ENCODE results near the gene NEDD9.

NEDD9 gene

DNA sequence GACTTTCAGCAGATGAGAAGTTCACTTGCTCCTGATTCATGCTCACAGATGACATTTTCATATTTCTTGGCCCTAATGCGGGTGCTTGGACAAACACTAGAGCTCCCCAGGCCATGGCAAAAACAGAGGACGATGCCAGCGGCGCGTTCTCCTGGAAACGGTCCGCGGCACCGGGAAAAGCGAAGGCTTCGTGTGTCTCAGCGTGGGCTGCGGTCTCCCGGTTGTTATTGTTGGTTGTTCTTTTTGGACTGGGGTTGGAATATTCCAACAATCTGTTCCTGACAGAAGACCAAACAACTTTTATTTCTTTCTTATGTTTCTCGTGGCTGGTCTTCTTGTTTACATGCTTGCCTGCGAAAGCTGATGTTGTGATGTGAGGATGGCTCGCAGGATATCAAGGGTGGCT, 46.8 kb upstream of the NEDD9 start:
- Histone ChIP-seq H3K9me3 (ENCODE audit: insufficient read depth, low read length) (no peaks in the 10 kb centered on the region), H3K36me3 (ENCODE audit: low read length) (no peaks in the 10 kb centered on the region), H3K9ac (ENCODE audit: low read length) (no peak overlapping the region), H3K27ac (ENCODE audit: low read depth, low read length) (no peak overlapping the region), H3F3A (ENCODE audit: insufficient read depth) (no peaks in the 10 kb centered on the region), H3K4me3 (ENCODE audit: insufficient read depth, low read length, poor library complexity, severe bottlenecking) (no peak overlapping the region), H4K20me1 (ENCODE audit: low read depth, low read length) (no peaks in the 10 kb centered on the region), H2AFZ (ENCODE audit: low read depth, low read length, severe bottlenecking) (no peak overlapping the region), H3K4me2 (ENCODE audit: low read depth, low read length, poor library complexity, severe bottlenecking) (no peak overlapping the region), H3K27me3 (ENCODE audit: low read length) (no peaks in the 10 kb centered on the region), H3K9me2 (replicated peaks; ENCODE audit: insufficient read depth, low read length) (no peaks in the 10 kb centered on the region), H3K79me2 (ENCODE audit: insufficient read depth, low read length) (no peaks in the 10 kb centered on the region)
- no peak for TF ChIP-seq EZH2phosphoT487 (conservative IDR thresholded peaks at IDR 0.05; ENCODE audit: low read length)
- TF ChIP-seq, protein P1, sequence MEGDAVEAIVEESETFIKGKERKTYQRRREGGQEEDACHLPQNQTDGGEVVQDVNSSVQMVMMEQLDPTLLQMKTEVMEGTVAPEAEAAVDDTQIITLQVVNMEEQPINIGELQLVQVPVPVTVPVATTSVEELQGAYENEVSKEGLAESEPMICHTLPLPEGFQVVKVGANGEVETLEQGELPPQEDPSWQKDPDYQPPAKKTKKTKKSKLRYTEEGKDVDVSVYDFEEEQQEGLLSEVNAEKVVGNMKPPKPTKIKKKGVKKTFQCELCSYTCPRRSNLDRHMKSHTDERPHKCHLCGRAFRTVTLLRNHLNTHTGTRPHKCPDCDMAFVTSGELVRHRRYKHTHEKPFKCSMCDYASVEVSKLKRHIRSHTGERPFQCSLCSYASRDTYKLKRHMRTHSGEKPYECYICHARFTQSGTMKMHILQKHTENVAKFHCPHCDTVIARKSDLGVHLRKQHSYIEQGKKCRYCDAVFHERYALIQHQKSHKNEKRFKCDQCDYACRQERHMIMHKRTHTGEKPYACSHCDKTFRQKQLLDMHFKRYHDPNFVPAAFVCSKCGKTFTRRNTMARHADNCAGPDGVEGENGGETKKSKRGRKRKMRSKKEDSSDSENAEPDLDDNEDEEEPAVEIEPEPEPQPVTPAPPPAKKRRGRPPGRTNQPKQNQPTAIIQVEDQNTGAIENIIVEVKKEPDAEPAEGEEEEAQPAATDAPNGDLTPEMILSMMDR (IDR thresholded peaks at IDR 0.05; ENCODE audit: insufficient read depth, low read length, poor library complexity, severe bottlenecking) = no peak

DNA sequence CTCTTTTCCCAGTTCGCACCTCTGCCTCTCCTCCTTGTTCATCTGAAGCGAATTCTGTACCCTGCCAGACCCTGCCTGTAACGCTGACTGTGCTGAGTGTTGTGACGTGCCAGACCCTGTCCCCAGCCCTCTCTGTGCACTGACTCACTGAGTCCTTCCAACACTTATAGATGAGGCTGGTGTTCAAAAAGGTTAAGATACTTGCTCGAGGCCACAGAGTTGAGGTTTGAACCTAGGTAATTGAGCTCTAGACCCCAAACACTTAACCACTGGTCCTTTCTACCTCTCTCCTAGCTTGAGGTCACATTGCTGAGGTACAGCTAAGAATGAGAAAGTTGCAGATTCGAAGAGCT, 45.7 kb upstream of the NEDD9 start:
- Histone ChIP-seq H3K9me3 (ENCODE audit: insufficient read depth, low read length) (no peaks in the 10 kb centered on the region), H3K79me2 (ENCODE audit: insufficient read depth, low read length) (no peaks in the 10 kb centered on the region), H3K9ac (ENCODE audit: low read length) (no peak overlapping the region), H3K9me2 (replicated peaks; ENCODE audit: insufficient read depth, low read length) (no peaks in the 10 kb centered on the region), H2AFZ (ENCODE audit: low read depth, low read length, severe bottlenecking) (no peak overlapping the region), H3K27me3 (ENCODE audit: low read length) (no peaks in the 10 kb centered on the region), H3K4me2 (ENCODE audit: low read depth, low read length, poor library complexity, severe bottlenecking) (no peak overlapping the region), H3K4me3 (ENCODE audit: insufficient read depth, low read length, poor library complexity, severe bottlenecking) (no peak overlapping the region), H3F3A (ENCODE audit: insufficient read depth) (no peaks in the 10 kb centered on the region), H3K27ac (ENCODE audit: low read depth, low read length) (no peak overlapping the region), H3K36me3 (ENCODE audit: low read length) (no peaks in the 10 kb centered on the region), H4K20me1 (ENCODE audit: low read depth, low read length) (no peaks in the 10 kb centered on the region)
- TF ChIP-seq EZH2phosphoT487 (conservative IDR thresholded peaks at IDR 0.05; ENCODE audit: low read length) = no peak
- TF ChIP-seq, protein P1 (IDR thresholded peaks at IDR 0.05; ENCODE audit: insufficient read depth, low read length, poor library complexity, severe bottlenecking) = no peak

DNA sequence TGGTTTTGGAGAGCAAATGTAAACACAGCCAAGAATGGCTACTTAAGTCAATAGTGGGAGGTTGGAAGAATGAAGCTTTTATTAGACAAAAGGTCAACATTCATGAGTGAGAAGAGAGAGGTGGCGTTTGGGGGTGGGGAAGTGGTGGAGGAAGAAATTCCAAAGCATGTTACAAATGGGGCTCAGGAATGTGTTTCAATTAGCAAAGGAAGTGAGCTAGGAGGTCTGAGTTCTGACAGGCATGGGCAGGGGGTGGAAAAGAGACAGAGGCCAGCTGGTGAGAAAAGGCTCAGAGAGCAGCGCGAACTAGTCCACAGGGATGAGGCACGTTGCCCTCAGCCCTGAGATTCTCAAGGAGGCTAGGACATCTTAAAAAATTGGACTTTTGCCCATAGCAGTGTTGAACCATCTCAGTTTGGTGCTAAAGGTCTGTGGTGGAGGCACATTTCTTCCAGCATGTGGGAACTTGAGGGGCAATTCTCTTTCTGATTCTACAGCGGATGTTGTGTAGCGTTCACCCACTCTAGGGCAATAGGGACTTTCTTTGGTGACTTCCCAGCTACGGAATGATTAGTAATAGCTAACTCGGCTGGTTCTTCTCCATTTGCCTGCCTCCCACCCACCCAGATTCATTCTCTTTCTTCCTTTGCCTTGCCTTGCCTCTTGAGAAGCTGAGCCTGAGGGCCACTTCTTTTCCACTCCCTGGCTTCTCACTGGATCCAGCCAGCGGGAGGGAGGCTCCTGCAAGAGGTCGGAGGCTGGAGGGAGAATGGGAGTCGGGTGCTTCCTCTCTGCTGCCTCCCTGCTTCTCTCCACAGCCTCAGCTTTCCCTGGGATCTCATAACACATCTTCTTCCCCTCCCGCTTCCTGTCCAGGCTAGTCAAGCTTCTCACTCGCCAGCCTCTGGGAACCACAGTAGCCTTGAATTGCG, 45.1 kb upstream of the NEDD9 start:
- Histone ChIP-seq H3K27me3 (ENCODE audit: low read length) (no peaks in the 10 kb centered on the region), H3F3A (ENCODE audit: insufficient read depth) (no peaks in the 10 kb centered on the region), H3K4me2 (ENCODE audit: low read depth, low read length, poor library complexity, severe bottlenecking) (no peak overlapping the region), H4K20me1 (ENCODE audit: low read depth, low read length) (no peaks in the 10 kb centered on the region), H3K9me2 (replicated peaks; ENCODE audit: insufficient read depth, low read length) (no peaks in the 10 kb centered on the region), H3K79me2 (ENCODE audit: insufficient read depth, low read length) (no peaks in the 10 kb centered on the region), H3K4me3 (ENCODE audit: insufficient read depth, low read length, poor library complexity, severe bottlenecking) (no peak overlapping the region), H3K27ac (ENCODE audit: low read depth, low read length) (no peak overlapping the region), H3K36me3 (ENCODE audit: low read length) (no peaks in the 10 kb centered on the region), H3K9me3 (ENCODE audit: insufficient read depth, low read length) (no peaks in the 10 kb centered on the region), H2AFZ (ENCODE audit: low read depth, low read length, severe bottlenecking) (no peak overlapping the region), H3K9ac (ENCODE audit: low read length) (no peak overlapping the region)
- TF ChIP-seq EZH2phosphoT487 (conservative IDR thresholded peaks at IDR 0.05; ENCODE audit: low read length) = no peak
- TF ChIP-seq, protein P1 (IDR thresholded peaks at IDR 0.05; ENCODE audit: insufficient read depth, low read length, poor library complexity, severe bottlenecking) = no peak

All from SU-DHL-6 (cell line).